GM19025 (cell line): Measurements from ENCODE around the gene IFI27L2.
A peak's percentile ranks its signal among the peaks of the same experiment; 100 is the strongest.
"Not testable (repeated sequence)": the region's sequence is repeated elsewhere in the genome, so short reads cannot be mapped to it uniquely, and the experiment has no call there.

ENCODE experiments used
- ATAC-seq: cut with Tn5 transposase; IDR thresholded peaks from one replicate; pipeline ENCODE4 v1.9.1; 2021; ENCODE audit warnings: mild to moderate bottlenecking, low read depth, moderate library complexity; ENCODE audit not compliant: unreplicated experiment

Gene IFI27L2, protein sequence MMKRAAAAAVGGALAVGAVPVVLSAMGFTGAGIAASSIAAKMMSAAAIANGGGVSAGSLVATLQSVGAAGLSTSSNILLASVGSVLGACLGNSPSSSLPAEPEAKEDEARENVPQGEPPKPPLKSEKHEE

DNA sequence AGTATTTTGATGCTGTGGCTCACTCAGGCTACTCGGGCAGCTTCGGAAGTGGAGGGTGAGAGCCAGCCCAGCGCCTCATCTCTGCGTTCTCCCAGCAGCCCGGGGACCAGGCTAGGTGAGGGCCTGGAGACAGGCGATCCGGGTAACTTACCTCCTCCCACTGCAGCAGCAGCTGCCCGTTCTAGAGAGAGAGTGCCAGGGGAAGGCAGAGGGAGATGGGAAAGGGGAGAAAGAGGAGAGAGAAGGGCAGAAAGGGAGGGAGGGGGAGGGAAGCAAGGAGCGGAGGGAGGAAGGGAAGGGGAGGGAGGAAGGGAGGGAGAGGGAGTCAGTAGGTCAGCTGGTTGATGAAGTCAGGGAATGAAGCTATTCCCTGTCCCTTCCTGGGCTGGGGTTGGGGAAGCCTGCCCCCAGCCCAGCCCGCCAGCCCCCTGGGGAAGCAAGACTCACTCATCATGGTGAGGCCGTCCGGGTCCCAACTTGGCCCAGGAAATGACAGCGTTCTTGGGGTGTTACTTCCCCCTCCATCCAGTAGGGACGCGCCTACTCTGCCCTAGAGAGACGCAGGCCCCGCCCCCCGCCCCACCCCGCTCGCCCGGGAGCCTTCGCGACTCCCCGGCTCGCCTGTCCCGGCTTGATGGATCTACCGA, at the start of gene IFI27L2:
Gene IFI27L2 (minus strand): TSS at position 494 of the 647 bp plus-strand sequence. CDS start 40 bp downstream, at position 454.
- ATAC-seq: peak; percentile 86

DNA sequence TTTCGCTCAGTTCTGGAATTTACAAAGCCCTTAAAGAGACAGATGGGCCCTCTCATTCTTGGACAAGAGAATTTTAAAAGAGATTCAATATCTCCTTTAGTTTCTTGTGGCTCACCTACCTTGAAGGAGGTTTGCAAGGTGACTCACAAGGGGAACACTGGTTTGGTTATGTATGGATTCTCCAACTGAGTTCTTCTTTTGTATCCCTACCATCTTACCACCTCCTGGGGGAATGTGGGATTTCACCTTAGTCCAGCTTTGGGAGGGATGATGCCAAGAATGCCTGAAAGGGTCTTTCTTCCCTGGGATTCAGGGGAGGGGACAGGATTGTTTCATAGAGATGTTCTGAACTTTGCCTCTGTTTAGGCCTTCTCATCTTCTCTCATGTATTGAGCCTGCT, 48.4 kb upstream of the IFI27L2 start:
- ATAC-seq: no peak

DNA sequence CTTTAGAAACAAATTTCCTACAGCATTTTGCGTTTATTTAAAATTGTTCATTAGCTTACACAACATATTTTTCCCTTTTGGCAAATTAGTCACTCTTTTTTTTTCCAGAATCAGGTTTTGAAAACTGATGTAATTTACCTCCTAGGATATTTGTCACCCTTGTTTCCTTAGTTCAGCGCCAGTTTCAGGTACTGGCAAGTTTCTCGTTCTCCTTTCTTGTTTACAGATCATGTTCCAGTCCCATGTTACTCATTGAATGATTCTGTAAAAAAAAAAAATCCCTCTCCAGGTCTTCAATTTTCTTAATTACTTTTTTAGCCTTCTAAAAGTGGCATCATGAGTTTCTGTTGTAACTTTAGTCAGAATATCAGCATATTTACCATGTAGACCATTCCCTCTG, 47.4 kb upstream of the IFI27L2 start:
- ATAC-seq: no peak

DNA sequence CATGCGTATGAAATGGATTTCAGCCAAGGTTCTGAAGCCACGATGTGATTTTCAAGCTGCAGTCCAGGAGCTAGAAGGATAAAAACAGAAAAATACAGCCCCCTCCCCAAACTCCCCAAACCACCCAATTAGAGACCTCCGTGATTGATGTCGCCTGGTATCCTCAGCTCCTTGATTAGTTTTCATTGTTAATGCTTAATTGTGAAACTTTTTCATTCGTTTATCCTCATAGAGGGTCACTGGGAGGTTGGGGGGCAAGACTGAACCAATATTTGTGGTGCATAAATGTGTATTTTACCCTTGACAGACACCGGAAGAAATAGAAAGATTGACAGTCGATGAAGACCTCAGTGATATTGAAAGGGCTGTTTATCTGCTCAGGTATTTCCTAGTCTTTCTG, 46.3 kb upstream of the IFI27L2 start:
- ATAC-seq: no peak

DNA sequence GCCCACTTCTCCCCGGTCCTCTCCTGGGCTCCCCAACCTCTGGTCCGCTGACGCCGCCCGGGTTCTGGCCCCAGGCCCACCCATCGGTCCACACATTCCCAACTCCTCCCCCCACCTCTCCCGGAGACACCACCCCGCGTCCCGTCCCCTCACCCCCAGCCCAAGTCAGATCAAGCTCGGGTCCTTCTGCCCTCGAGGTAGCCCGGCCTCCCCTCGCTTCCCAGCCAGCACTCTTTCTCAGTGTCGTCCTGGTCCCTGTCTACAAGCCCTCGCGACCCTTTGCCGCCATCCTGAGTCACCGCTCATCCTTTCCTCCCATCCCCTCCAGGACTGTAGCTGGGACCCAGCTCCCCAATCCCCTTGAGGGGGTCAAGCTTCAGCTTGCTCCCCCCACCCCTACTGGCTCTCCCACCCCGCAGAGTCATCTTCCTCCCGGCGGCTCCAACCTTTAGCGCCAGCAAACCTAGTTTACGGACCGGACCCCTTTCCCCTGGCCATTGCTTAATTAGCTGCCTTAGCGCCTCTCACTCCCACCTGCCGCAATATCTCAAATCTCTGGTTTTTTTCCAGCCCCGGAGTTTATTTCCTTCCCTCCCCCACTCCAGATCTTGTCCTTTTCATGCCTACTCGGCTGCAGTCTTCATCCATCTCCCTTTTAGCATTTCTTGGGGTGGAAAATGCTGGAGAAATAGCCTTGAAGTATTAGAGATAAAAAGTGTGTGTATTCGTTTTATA, 45.8 kb upstream of the IFI27L2 start:
- ATAC-seq: no peak

DNA sequence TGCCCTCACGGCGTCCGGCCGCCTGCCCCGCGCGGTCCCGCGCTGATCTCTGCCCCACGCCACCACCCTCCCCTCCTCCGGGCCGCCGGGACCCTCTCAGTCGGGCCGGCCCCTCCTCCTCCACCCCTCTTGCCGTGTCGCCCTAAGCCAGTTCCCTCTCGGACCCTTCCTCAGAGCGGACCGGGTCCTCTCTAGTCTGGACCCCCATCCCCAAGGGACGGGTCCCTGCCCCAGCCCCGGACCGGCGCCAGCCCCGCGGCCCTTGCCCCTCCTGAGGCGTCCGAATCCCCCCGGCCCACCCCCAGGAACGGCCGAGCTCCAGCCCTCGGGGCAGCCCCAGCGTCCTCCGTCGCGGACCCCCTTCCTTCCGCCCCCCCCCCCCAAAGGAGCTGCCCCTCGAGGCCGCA, 45.2 kb upstream of the IFI27L2 start:
- ATAC-seq: no peak

DNA sequence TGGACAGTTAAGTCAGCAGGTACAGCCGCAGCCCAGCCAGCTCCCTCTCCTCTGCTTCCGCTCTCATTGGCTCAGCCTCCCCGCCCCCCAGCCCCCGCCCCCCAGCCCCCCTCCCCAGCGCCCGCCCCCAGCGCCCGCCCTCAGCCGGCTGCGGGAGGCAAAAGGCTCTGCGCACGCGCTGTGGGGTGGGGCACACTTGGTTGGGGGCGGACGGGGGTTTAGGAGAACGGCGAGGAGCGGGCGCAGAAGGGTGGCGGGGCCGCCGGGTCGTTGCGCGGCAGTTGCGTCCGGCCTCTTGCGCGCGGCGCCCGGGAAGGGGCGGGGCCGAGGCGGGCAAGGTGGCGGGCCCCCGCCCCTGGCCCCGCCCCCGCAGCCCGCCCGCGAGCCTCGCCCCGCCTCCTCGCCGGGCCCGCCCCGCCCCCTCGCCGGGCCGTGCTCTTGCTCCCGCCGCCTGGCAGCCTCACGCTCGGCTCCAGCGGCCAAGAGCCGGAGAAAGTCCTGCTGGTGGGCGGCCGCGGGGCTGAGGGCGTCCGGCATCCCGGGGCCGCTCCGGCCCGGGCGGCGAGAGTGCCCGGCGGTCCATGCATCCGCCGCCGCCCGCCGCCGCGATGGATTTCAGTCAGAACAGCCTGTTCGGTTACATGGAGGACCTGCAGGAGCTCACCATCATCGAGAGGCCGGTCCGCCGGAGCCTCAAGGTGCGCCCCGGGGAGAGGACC, 44.6 kb upstream of the IFI27L2 start, which contains the start of gene PPP4R4:
Gene PPP4R4 (plus strand): TSS at position 438 of the 719 bp plus-strand sequence. CDS start 144 bp downstream, at position 582.
- peak; percentile 77 for ATAC-seq

DNA sequence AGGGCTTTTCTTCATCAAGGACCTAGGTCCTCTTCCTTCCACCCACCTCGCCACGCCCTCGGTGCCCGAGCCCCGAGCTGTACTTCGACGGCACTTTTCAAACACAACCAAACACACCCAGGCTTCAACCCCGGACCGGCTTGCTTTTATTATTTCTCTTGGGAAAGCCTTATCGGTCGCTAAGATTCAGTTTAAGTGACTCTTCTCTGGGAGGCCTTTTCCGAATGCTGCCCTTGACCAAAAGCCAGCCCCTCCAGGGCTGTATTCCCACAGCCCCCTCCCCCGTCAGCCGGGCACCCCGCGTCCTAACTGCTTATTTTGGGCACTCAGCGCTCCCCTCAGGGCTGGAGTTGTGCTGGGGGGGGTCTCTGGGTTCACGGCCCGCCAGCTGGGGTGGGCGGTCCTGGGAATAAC, 44.1 kb upstream of the IFI27L2 start:
- no peak for ATAC-seq

DNA sequence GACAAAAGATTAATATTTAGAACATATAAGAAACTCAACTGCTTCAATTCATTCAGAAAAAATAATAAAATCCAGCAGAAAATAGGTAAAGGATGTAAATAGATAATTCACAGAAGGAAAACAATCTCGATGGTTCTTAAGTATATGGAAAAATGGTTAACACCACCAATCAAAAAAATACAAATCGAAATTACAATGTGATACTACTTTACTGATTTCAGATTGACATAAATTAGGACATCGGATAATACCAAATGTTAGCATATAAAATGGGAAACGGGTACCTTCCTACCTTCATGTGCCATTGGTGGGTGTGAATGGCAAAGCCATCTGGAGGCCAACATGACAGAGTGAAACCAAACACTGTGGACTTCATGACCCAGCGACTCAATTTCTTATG, 43.1 kb upstream of the IFI27L2 start:
- ATAC-seq: no peak

DNA sequence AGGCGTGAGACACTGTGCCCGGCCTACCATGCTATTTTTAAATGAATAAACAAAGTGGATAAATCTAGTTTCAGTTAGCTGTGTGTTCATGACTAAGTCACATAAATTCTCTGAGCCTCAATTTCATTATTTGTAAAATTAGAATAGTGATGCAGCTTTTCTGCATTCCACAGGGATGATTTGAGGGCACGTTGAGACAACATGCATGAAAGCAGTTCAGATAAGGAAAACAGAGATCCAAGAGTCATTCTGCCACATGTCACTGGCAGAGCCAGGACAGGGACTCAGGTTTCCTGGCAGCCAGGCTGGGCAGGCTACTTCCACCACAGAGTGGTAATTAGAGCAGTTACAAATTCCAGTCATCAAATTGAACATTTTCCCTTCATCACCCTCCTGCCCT, 41.8 kb upstream of the IFI27L2 start:
- no peak for ATAC-seq

DNA sequence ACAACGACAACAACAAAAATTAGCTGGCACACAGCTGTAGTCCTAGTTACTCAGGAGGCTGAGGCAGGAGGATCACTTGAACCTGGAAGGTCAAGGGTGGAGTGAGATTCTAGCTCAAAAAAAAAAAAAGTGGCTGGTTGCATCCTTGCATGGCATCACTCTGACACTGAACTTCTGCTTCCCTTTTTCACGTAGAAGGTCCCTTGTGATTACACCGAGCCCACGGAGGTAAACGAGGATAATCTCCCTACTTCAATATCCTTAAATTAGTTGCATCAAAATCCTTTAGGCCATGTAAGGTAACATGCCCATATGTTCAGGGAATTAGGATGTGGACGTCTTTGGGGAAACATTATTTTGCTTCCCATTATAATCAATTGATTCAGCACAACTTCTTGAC, 40.7 kb upstream of the IFI27L2 start:
- ATAC-seq: no peak

DNA sequence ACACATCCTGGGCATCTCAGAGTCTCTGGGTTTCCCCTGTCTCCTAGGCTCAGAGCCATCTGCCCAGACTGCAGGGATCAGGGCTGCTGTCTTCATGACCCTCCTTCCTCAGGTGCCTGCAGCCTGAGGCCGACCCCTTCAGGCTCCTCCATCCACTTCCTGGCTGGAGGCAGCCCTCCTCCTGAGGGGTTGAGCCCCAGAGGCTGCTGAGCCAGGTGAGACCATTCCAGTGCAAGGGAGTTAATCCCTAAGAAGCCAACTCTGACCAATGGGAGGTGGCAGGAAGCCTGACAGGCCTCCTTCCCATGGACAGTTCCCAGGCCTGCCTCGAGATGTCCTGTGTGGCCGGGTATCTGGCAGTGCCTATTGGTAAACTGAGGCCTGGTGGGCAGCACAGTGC, 36.3 kb upstream of the IFI27L2 start:
- ATAC-seq: no peak

DNA sequence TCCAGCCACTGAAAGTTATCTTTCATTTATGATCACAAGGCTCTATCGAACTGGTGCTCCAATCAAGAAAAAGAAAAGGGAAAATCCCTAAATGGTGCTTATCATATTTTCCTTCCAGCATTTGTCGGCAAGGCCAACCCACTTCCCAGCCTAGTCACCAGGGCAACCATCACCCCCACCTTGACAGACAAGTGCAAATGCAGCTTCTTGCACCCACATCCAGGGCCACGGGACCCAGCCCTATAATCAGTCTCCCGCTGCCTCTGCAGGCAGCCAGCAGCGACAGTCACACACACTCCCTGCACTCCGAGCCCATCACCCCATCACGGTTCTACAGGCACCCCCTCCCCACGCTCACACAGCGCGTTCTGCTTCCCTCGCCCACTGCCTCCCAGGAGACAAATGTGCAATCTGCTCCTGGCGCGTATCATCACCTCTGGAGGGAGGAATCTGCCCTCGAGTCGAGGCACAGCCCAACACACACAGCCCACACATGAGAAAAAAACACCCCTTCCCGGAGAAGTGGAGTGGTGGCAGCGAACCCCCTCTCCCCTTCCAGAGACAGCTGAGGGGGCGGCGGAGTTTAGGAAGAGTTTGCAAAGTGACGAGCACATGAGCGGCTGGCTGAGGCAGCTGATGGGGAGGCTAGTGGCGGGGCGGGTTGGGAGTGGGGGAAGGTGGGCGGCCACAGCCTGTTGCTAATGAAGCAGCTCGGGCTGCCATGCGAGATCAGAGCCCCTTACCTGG, 35.5 kb upstream of the IFI27L2 start:
- ATAC-seq: no peak

DNA sequence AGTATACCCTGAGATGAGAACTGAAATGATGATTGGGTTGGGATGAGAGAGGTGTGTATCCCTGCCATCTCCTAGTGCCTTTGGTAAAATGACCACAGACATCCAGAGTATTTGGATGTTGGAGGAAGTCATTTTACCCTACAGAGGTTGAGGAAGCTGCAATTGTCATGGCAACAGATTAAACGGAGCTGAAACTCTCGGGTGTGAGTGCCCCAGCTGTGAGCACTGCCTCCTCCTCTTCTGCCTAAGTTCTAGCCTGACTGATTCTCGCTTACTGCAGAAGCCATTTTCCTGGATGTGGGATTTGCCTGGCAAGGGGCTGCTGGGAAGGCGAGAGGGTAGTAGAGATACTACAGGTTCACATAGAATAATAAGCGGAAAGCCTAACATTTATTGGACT, 34.4 kb upstream of the IFI27L2 start:
- ATAC-seq: no peak

DNA sequence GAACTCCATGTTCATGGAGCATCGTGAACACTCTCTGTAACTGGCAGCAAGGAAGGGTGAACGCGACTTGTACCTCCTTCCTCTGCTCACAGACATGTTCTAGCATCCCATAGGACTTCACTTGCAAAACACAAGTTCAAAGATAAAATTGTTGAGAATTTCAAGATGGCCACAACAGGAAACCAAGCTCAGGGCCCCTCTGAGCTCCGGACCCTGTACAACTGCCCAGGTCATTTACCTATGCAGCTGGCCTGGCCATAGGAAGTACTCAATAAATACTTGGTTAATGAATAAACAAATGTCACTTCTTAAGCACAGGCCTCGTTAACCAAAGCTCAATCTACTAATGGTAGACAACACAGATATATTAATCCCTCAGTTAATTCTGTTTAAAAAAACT, 33.1 kb upstream of the IFI27L2 start:
- ATAC-seq: no peak

DNA sequence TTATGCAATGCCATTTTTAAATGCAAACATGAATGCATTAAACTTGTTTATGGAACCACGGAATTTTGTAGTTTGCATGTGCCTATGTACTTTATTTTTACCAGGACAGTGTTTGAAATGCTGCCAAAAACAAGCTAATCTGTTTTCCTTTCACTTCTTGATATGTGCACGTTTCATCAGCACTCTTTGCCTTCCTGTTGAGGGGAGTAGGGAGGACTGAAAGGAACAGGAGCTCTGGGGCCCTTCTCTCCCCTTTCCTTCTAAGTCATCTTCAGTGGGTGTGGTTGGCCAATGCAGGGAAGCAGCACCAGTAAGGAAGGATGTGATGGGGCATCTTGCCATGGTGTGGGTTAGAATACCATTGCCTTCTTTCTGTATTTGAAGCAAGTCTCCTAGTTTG, 32.6 kb upstream of the IFI27L2 start:
- ATAC-seq: no peak

DNA sequence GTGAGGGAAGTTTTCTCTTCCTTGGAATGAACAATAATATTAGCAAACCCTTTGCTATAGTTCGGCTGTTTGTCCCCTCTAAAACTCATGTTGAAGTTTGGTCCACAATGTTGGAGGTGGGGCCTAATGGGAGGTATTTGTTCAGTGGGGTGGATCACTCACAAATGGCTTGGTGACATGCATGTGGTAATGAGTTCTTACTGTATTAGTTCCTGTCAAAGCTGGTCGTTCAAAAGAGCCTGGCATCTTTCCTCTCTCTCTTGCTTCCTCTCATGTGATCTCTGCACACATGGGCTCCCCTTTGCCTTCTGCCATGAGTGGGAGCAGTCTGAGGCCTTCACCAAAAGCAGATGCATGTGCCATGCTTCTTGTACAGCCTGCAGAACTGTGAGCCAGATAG, 31.7 kb upstream of the IFI27L2 start:
- no peak for ATAC-seq

DNA sequence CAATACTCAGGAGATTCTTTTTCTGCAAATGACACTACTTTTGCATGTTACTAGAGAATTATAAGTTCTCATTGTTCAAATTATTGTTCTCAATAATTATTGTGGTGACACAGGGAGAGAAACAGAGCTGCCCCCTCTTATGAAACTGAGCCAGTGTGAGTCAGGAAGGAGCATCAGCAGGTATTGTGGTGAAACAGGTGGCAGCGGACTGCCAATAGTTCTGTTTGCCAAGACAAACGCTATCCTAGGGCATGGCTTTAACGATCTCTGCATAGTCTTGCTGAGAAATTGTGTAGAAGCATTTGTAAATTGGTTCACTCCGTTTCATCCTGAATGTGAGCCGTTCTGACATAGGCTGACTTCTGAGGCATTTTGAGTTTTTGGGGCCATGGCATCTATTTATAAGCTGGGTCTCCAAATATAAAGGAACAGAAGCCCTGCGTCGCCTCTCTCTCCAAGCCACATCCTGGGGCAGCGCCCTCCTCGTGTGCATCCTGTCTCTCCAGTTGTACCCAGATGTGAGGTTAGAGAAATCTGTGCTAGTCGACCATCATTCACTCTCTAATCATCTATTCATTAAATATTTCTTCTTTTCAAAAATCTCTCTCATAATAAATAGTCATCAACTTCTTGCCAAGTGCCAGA, 29.0 kb upstream of the IFI27L2 start:
- ATAC-seq: no peak

DNA sequence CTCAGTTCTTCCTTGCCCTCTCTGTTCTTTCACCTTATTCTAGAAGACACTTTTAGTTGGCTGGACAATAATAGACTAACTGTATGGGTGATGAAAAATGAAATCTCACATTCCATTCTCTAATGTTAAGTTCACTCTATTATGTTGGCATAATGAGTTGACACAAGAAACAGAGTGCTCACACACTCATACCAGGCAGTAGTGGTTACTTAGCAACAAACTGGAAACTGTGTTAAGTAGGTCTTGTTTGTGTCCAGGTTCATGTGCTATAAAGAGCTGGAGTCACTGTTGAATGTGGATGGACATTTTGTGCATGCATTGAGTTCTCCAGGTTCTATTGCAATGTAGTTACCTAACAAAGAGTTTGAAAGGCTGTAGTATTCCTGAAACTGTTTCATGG, 27.8 kb upstream of the IFI27L2 start:
- ATAC-seq: no peak

DNA sequence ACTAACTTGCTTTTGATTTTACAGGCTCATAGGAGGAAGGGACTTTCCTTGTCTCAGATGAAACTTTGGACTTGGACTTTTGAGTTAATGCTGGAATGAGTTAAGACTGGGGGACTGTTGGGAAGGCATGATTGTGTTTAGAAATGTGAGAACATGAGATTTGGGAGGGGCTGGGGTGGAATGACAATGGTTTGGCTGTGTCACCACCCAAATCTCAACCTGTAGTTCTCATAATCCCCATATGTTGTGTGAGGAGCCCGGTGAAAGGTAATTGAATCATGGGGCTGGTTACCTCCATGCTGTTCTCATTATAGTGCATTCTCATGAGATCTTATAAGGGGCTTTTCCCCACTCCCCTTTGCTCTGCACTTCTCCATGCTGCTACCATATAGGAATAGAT, 26.7 kb upstream of the IFI27L2 start:
- ATAC-seq: not testable (repeated sequence)
